Iris pigment epithelial cell (primary cell): ENCODE measurements around the gene CPEB4.

ENCODE experiments used
- DNase-seq: peaks from one replicate; pipeline ENCODE4 v3.0.0-alpha.2; 2011; ENCODE audit warnings: low read depth

Gene CPEB4

GRCh38 chr5:173913686-173914321 lies 25.7 kb downstream of the CPEB4 start:
- DNase-seq = no peak

- no peak for DNase-seq
Measured at GRCh38 chr5:173915310-173916014, 27.3 kb downstream of the CPEB4 start.

GRCh38 chr5:173916233-173916632 lies 28.1 kb downstream of the CPEB4 start:
- no peak for DNase-seq

- DNase-seq = peak; percentile 89
Measured at GRCh38 chr5:173917788-173918786, 29.9 kb downstream of the CPEB4 start.

- DNase-seq = peak; percentile 29
Measured at GRCh38 chr5:173919443-173919842, 31.3 kb downstream of the CPEB4 start.

- peak; percentile 33 for DNase-seq
Measured at GRCh38 chr5:173920024-173920753, 32.0 kb downstream of the CPEB4 start.

GRCh38 chr5:173920866-173921555 lies 32.9 kb downstream of the CPEB4 start:
- DNase-seq = no peak

GRCh38 chr5:173922527-173922926 lies 34.4 kb downstream of the CPEB4 start:
- no peak for DNase-seq

- peak; percentile 73 for DNase-seq
Measured at GRCh38 chr5:173923218-173924095, 35.3 kb downstream of the CPEB4 start.

- DNase-seq = no peak
Measured at GRCh38 chr5:173924899-173925298, 36.8 kb downstream of the CPEB4 start.

GRCh38 chr5:173925449-173926071 lies 37.4 kb downstream of the CPEB4 start:
- DNase-seq = peak; percentile 75

- DNase-seq = peak; percentile 21
Measured at GRCh38 chr5:173926359-173926758, 38.2 kb downstream of the CPEB4 start.

GRCh38 chr5:173928871-173929574 lies 40.9 kb downstream of the CPEB4 start:
- DNase-seq = no peak

- DNase-seq = no peak
Measured at GRCh38 chr5:173932695-173933139, 44.6 kb downstream of the CPEB4 start.

GRCh38 chr5:173933901-173934300 lies 45.8 kb downstream of the CPEB4 start:
- no peak for DNase-seq

- DNase-seq = no peak
Measured at GRCh38 chr5:173935396-173935795, 47.2 kb downstream of the CPEB4 start.

- no peak for DNase-seq
Measured at GRCh38 chr5:173940269-173940668, 52.1 kb downstream of the CPEB4 start.

GRCh38 chr5:173941102-173941501 lies 53.0 kb downstream of the CPEB4 start:
- DNase-seq = no peak
